COLO668 (cell line): Measurements from ENCODE around the gene ARID5B.

Experiments used
- DNase-seq: peaks from one replicate; lab custom pipeline; 2025; ENCODE audit not compliant: unreplicated experiment; lab: John Stamatoyannopoulos, UW

Gene ARID5B

GRCh38 chr10:62010366-62010765 is 108.9 kb downstream of the ARID5B start:
- DNase-seq: no peak

GRCh38 chr10:62011558-62011957 is 110.1 kb downstream of the ARID5B start:
- no peak for DNase-seq

- DNase-seq: no peak
These were observed 110.8 kb downstream of the ARID5B start for GRCh38 chr10:62012318-62012717.

GRCh38 chr10:62014510-62014909 is 113.0 kb downstream of the ARID5B start:
- DNase-seq: no peak

GRCh38 chr10:62015994-62016393 is 114.5 kb downstream of the ARID5B start:
- no peak for DNase-seq

GRCh38 chr10:62016623-62017490 is 115.4 kb downstream of the ARID5B start:
- no peak for DNase-seq

- no peak for DNase-seq
These were observed 116.0 kb downstream of the ARID5B start for GRCh38 chr10:62017491-62017870.

- DNase-seq: no peak
These were observed 116.8 kb downstream of the ARID5B start for GRCh38 chr10:62018131-62018911.

GRCh38 chr10:62019013-62019684 is 117.7 kb downstream of the ARID5B start:
- DNase-seq: no peak

GRCh38 chr10:62019685-62020359 is 118.3 kb downstream of the ARID5B start:
- DNase-seq: no peak

- no peak for DNase-seq
These were observed 119.7 kb downstream of the ARID5B start for GRCh38 chr10:62021128-62021665.

- no peak for DNase-seq
These were observed 120.7 kb downstream of the ARID5B start for GRCh38 chr10:62021978-62022802.

GRCh38 chr10:62022830-62023229 is 121.3 kb downstream of the ARID5B start:
- no peak for DNase-seq

GRCh38 chr10:62023329-62023728 is 121.8 kb downstream of the ARID5B start:
- DNase-seq: no peak

GRCh38 chr10:62024026-62024701 is 122.7 kb downstream of the ARID5B start:
- DNase-seq: no peak

- no peak for DNase-seq
These were observed 123.8 kb downstream of the ARID5B start for GRCh38 chr10:62025134-62025794.

GRCh38 chr10:62025901-62026879 is 124.7 kb downstream of the ARID5B start:
- DNase-seq: no peak
